Measurements from ENCODE around the gene SHISA2. TPM values are rescaled to one million over a fixed set of nuclear protein-coding genes. Genes with fewer than 3 reads are reported as not detected.

SHISA2 gene
- total and polyA plus RNA-seq, 2 experiments from 2014 or later, result 0.32 to 0.43 TPM

GRCh38 chr13:26007261-26008125, 44.3 kb downstream of the SHISA2 start:
- H3K9me3 ChIP-seq (ENCODE audit: low read depth), result no peaks in the 10 kb centered on the region
- H3K4me1 ChIP-seq (ENCODE audit: insufficient read depth), result no peaks in the 10 kb centered on the region
- H3K27ac ChIP-seq, result no peak overlapping the region
- no peak for DNase-seq
- H3K4me3 ChIP-seq, result no peak overlapping the region
- H3K79me2 ChIP-seq (ENCODE audit: insufficient read depth), result no peaks in the 10 kb centered on the region
- H2AFZ ChIP-seq, result no peak overlapping the region
- no peaks in the 10 kb centered on the region for H3K9me2 ChIP-seq (ENCODE audit: insufficient read depth)
- no peak overlapping the region for H3K4me2 ChIP-seq (ENCODE audit: unreplicated experiment)
- H3K36me3 ChIP-seq (ENCODE audit: low read depth), result no peaks in the 10 kb centered on the region
- WGBS, 2 experiments (ENCODE audit: low coverage in 1 of 2, low lambda C conversion rate in 2 of 2, missing lambda C conversion rate in 2 of 2), result 10 to 13% methylated on average over 1 of the region's 1 CpG
- in situ Hi-C loops (cut with MboI), result no loop called here
- H3K27me3 ChIP-seq (replicated peaks; ENCODE audit: insufficient read depth), result no peaks in the 10 kb centered on the region; the same call in 1 of the 2 replicates
- no peaks in the 10 kb centered on the region for H3F3A ChIP-seq (ENCODE audit: insufficient read depth)
- no peaks in the 10 kb centered on the region for H4K20me1 ChIP-seq (ENCODE audit: insufficient read depth)
- TF ChIP-seq EZH2 (IDR thresholded peaks at IDR 0.05; ENCODE audit: insufficient read depth, poor library complexity, severe bottlenecking), result no peak
- no peak for TF ChIP-seq EZH2phosphoT487 (IDR thresholded peaks at IDR 0.05; ENCODE audit: insufficient read depth, low read depth)
- no peak overlapping the region for H3K9ac ChIP-seq

Other genes with a start within 250 kb of the SHISA2 start
- gene RNF6, start 170.3 kb upstream of the SHISA2 start, total RNA-seq (2014; rRNA removed; shearing (Covaris generic)), result 40.2 and 43.7 TPM in 2 replicates
- 50.1 and 50.6 TPM in 2 replicates for gene RNF6, start 170.3 kb upstream of the SHISA2 start, polyA plus RNA-seq (2016; fragmentation: Nextera tagmentation; extraction: Ambion mirVana)
- gene CDK8, start 202.1 kb upstream of the SHISA2 start, total RNA-seq (2014; rRNA removed; shearing (Covaris generic)), result 11.9 and 12.3 TPM in 2 replicates
- gene CDK8, start 202.1 kb upstream of the SHISA2 start, polyA plus RNA-seq (2016; fragmentation: Nextera tagmentation; extraction: Ambion mirVana), result 4.3 and 5.1 TPM in 2 replicates